Measurements from ENCODE around the gene CSF3.

GRCh38 chr17:40041196-40041595 is 26.0 kb downstream of the CSF3 start:
- TF ChIP-seq CTCF (IDR thresholded peaks at IDR 0.05): no peak
- TF ChIP-seq POLR2A (IDR thresholded peaks at IDR 0.05): no peak
